Left ventricle myocardium superior (tissue), 1 donor: Measurements from ENCODE around the gene MGAT4B. TPM values are rescaled to one million over a fixed set of nuclear protein-coding genes. Genes with fewer than 3 reads are reported as not detected.

Experiments
- ATAC-seq: fragments of 200-7000 bp; cut with Tn5 transposase; one replicate; pipeline ENCODE4 v1.9.1; 2020; ENCODE audit warnings: mild to moderate bottlenecking, moderate library complexity
- DNase-seq: peaks from one replicate; pipeline ENCODE4 v3.0.0-alpha.2; 2020
- intact Hi-C: fragments of 100-400 bp; cut with micrococcal nuclease; formaldehyde crosslinking; loops from one replicate; pipeline ENCODE4 v1.11.0; 2022
- total RNA-seq: library from RNA; stranded (reverse); fragmentation: NEBNext Ultra II Directional; extraction: Animal tissue kit (Norgen Biotek cat#: 25700); gene quantifications from one replicate; pipeline ENCODE4 v1.2.1, GENCODE V29; 2021
- donor health status: DM: no; HTN: yes; CAD: no; lungs with severe emphysema.

MGAT4B gene
- total RNA-seq, 1 donor from 2014 or later = 110 TPM

- intact Hi-C loops = no loop called here
- no peak for ATAC-seq
- peak; percentile 28 for DNase-seq
Observed at GRCh38 chr5:179779826-179780225, 26.8 kb downstream of the MGAT4B start.

DNA sequence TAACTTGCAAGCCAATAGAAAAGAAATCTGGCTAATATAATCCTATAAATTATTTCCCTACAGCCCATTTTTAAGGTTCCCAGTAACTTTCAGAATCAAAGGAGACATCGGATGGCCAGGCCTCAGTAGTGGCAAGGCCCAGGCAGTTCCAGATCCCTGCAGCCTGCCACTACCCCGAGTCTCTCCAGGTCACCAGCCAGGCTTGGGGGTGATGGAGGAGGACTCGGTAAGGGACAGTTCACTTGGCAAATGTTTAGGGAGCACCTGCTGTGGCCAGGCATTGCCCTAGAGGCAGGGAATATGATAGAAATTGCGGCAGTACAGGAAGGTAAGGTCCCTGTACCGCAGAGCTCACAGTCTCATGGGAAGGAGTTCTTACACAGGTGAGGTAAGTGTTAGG lies 28.1 kb downstream of the MGAT4B start:
- DNase-seq = peak; percentile 4
- intact Hi-C loops = no loop called here
- no peak for ATAC-seq

GRCh38 chr5:179777909-179778308 lies 28.8 kb downstream of the MGAT4B start:
- peak; percentile 13 for DNase-seq
- intact Hi-C loops = no loop called here
- peak; percentile 31 for ATAC-seq

DNA sequence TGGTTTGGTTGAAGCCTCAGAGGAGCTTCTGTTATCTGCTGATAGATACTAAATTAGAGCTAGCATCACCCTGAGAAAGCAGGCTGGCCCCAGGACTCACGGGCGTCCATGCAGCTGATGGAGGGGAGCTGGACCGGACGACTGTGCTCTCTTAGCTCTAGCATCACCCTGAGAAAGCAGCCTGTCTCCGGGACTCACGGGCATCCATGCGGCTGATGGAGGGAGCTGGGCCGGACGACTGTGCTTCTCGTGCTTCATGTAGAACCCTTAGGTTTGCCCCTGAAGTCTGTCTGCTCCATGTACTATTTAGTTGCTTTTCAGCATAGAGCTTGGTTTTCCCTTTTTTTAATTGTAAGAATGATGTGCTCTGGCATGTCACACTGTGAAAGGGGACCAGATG lies 29.2 kb downstream of the MGAT4B start:
- intact Hi-C loops = no loop called here
- DNase-seq = peak; percentile 8

DNA sequence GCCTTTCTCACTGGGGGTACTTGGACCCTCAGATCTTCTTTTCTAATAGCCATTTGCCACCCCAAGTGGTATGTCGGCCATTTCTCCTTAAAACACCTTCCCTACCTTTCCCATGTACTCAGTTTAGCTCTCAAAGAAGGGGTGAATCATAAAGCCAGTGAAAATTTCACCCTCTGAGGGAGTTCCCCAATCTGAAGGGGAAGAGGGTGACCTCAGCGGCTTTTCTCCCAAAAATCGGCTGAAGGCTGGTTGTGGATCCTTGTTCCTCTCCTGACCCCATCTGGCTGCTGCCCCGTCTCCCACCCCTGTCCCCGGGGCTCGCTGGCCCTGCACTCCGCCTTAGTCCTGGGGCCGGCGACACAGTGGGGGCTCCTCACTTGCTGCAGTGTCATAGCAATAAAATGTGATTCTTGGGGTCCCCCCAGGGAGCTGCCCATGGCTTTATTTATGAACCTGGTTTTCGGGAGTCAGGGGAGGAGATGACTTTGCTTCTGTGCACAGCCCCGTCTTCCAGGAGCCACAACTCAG lies 30.2 kb downstream of the MGAT4B start:
- peak; percentile 12 for ATAC-seq
- DNase-seq = peak; percentile 29
- intact Hi-C loops = no loop called here

More for the DNA sequence above, 29.2 kb downstream of the MGAT4B start:
- no peak for ATAC-seq

DNA sequence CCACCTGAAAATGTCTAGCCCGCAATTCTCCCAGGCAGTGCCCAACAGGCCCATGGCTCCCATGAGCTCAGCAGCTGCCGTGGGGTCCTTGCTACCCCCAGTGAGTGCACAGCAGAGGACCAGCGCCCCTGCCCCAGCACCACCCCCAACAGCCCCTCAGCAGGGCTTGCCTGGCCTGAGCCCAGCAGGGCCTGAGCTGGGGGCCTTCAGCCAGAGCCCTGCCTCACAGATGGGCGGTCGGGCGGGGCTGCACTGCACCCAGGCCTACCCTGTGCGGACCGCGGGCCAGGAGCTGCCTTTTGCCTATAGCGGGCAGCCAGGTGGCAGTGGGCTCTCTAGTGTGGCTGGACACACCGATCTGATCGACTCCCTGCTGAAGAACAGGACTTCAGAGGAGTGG lies 32.2 kb downstream of the MGAT4B start:
- ATAC-seq (no peak), DNase-seq (peak; percentile 19)

GRCh38 chr5:179773686-179774040 lies 33.0 kb downstream of the MGAT4B start:
- intact Hi-C loops = no loop called here
- DNase-seq (peak; percentile 21), ATAC-seq (no peak)

More for the DNA sequence above, 32.2 kb downstream of the MGAT4B start:
- intact Hi-C loops = no loop called here

- ATAC-seq = no peak
- DNase-seq = no peak
- intact Hi-C loops = no loop called here
Observed at GRCh38 chr5:179772351-179772750, 34.3 kb downstream of the MGAT4B start.

- ATAC-seq (no peak), DNase-seq (no peak)
- intact Hi-C loops = no loop called here
Observed at GRCh38 chr5:179771311-179771895, 35.3 kb downstream of the MGAT4B start.

GRCh38 chr5:179769796-179770195 lies 36.9 kb downstream of the MGAT4B start:
- intact Hi-C loops = no loop called here
- DNase-seq (no peak), ATAC-seq (no peak)

DNA sequence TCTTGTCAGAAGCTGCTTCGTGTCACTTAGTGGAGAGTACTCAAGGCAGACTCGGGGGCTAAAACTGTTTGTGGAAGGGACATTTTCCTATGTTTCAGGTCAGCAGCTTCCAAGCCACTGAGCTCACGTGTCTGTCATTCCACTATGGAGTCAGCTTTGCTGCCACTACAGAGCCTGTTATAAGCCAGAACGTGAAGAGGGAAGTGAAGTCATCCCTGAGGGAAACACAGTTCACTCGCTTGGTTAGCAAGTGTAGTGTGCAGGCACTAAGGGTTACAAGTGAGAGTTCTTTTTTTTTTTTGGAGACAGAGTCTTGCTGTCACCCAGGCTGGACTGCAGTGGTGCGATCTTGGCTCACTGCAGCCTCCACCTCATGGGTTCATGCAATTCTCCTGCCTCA lies 37.4 kb downstream of the MGAT4B start:
- DNase-seq (no peak), ATAC-seq (no peak)
- intact Hi-C loops = no loop called here

GRCh38 chr5:179768326-179769085 lies 38.2 kb downstream of the MGAT4B start:
- DNase-seq (no peak), ATAC-seq (peak; percentile 44)
- intact Hi-C loops = no loop called here

DNA sequence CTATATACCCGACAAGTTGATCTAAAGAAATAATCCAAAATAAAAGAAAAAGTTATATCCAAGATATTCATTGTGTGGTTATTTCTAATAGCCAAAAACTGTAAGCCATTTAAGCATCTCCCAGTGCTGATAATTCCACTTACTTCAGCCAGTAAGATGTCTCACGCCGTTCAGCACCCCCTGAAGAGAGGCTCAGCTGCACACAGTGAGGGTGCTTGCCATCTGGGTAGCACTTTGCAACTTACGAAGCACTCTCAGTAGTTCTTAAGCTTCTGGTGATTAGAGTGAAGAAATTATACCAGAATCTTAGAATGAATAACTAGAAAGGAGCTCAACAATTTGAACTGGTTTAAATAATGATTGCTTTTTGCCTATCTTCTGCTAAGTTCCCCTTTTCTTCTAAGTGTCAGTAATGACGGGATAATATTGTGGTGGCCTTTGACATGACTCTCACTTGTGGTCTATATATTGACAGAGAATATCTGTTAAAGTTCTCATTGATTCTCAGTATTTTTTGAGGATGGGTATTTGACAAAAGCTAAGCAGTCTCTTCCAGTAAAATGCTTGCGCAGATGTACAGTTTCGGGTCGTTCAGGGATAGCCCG lies 39.1 kb downstream of the MGAT4B start:
- ATAC-seq (no peak), DNase-seq (no peak)
- intact Hi-C loops = no loop called here

DNA sequence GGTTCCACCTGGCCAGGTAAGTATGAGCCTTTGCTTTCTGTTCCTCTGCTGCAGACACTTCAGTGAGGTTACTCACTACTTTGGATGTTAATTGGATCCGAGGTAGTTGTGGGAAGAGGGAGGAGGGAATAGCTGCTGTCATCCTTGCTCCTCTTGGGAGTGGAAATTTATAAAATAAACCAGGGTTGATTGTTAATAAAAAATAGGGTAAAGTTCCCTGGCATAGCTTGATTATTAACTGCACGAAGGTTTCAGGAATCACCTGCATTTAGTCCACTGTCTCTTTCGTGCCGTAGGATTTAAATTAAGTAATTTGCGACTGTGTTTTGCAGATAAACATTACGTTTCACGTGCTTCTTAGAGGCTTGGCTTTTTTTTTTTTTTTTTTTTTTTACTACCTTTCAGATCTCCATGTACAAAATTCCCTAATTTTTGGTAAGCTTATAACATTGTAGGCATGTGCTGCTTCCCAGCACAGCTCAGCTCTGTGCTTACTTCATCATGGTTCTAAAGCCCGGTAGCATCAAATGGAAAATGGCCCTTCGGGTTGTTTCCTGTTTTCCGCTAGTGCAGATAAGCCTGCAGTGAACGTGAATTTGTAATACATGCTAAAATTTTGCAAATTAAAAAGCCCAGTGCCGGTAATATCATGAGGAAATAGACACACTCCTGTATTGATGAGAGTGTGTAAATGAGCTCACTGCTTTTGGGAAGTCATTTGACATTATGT lies 39.8 kb downstream of the MGAT4B start:
- ATAC-seq = no peak
- intact Hi-C loops = no loop called here
- no peak for DNase-seq

GRCh38 chr5:179766021-179766725 lies 40.5 kb downstream of the MGAT4B start:
- ATAC-seq (no peak), DNase-seq (no peak)
- intact Hi-C loops = no loop called here

DNA sequence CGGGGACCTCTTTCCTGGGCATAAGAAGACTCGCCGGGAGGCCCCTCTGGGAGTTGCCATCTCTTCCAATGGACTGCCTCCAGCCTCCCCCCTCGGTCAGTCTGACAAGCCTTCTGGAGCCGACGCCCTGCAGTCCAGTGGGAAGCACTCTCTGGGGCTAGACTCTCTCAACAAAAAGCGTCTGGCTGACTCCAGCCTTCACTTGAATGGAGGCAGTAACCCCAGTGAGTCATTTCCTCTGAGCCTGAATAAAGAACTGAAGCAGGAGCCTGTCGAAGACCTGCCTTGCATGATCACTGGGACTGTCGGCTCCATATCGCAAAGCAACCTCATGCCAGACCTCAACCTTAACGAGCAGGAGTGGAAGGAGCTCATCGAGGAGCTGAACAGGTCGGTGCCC lies 41.3 kb downstream of the MGAT4B start:
- ATAC-seq (peak; percentile 69), DNase-seq (peak; percentile 67)
- intact Hi-C loops = no loop called here

DNA sequence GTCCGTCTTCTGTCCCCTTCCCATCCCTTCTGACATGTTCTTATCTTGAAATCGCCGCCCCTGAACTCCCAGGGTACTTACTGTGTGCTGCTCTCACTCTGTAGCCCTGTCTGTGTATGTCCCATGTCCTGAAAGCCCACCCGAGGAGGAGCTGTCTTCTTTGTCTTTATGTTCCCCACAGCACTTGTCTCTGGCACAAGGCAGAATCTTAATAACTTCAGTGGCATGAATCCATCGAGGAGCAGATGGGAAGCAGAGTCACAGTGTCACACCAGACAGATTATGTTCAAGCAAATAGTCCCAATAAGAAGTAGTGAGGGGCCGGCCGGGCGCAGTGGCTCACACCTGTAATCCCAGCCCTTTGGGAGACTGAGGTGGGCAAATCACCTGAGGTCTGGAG lies 42.6 kb downstream of the MGAT4B start:
- intact Hi-C loops = no loop called here

GRCh38 chr5:179763215-179763945 lies 43.3 kb downstream of the MGAT4B start:
- intact Hi-C loops = no loop called here
- peak; percentile 60 for DNase-seq
- ATAC-seq = peak; percentile 77

More for the DNA sequence above, 42.6 kb downstream of the MGAT4B start:
- ATAC-seq = no peak
- DNase-seq = no peak
